ENCODE data around the gene GANC. TPM values are rescaled to one million over a fixed set of nuclear protein-coding genes. Genes with fewer than 3 reads are reported as not detected.

The GANC gene
- total RNA-seq, 4 donors from 2014 or later: 13.6 to 53.0 (median 20.2) TPM

DNA sequence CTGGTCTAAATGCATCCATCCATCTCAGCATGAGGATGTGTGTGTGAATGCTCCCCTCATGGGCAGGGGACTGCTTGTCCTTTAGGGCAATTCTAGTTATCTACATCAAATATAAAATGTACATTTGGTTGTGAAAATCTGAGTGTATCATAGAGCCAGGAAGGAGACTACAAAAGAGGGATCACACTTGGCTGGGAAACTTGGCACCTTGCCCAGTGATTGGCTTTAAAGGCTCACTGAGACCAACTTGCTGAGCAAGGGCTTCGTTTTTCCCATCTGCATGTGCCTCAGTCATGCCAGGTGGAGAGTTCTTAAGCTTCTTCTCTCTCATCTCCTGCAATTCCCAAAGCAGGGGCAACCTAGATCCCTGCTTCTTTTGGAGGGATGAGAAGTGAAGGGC, 91.5 kb downstream of the GANC start:
- TF ChIP-seq, protein P1, sequence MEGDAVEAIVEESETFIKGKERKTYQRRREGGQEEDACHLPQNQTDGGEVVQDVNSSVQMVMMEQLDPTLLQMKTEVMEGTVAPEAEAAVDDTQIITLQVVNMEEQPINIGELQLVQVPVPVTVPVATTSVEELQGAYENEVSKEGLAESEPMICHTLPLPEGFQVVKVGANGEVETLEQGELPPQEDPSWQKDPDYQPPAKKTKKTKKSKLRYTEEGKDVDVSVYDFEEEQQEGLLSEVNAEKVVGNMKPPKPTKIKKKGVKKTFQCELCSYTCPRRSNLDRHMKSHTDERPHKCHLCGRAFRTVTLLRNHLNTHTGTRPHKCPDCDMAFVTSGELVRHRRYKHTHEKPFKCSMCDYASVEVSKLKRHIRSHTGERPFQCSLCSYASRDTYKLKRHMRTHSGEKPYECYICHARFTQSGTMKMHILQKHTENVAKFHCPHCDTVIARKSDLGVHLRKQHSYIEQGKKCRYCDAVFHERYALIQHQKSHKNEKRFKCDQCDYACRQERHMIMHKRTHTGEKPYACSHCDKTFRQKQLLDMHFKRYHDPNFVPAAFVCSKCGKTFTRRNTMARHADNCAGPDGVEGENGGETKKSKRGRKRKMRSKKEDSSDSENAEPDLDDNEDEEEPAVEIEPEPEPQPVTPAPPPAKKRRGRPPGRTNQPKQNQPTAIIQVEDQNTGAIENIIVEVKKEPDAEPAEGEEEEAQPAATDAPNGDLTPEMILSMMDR (IDR thresholded peaks at IDR 0.05): no peak
- no peak for DNase-seq (ENCODE audit: low spot score)

GRCh38 chr15:42365921-42366550, 93.0 kb downstream of the GANC start:
- no peak for ATAC-seq (ENCODE audit: low FRiP score)
- TF ChIP-seq, protein P1 (IDR thresholded peaks at IDR 0.05): no peak
- DNase-seq (ENCODE audit: low spot score): no peak

More for the DNA sequence above, 91.5 kb downstream of the GANC start:
- no peak for ATAC-seq (ENCODE audit: low FRiP score)

DNA sequence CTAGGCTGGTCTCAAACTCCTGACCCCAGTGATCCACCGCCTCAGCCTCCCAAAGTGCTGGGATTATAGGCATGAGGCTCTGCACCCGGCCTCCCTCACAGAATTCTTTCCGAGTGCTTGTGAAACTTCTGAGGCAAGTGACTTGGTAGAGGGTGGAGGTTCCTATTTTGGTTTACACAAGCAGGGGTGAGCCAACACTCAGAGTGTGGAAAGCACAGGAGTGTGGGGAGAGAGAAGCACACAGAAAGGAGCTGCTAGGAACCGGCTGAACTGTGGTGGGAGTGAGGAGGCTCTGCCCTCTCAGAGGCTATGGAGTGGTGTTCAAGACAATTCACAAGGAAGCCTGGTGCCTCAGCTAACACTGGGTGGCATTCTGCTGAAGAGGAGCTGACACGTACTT, 94.0 kb downstream of the GANC start:
- TF ChIP-seq, protein P1 (IDR thresholded peaks at IDR 0.05): no peak
- ATAC-seq (ENCODE audit: low FRiP score) (peak; percentile 20), DNase-seq (ENCODE audit: low spot score) (no peak)

DNA sequence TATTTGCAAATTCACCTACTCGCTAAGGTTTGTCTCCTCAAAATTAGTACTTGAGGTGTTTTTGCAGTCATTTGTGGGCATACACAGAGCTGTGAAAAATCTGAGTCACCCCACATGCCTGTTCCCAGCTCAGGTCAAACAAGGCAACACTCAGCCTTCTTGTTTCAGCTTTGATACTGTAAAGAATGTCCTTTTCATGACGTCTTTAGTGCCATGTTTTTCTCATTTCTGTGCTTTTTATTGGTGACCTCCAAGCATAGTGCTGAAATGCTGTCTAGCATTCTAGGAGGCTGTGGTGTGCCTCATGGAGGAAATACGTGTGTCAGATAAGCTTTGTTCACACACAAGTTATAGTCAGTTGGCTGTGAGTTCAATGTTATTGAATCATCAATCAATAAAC, 95.1 kb downstream of the GANC start:
- DNase-seq (ENCODE audit: low spot score): no peak
- ATAC-seq (ENCODE audit: low FRiP score): no peak
- TF ChIP-seq, protein P1 (IDR thresholded peaks at IDR 0.05): no peak

DNA sequence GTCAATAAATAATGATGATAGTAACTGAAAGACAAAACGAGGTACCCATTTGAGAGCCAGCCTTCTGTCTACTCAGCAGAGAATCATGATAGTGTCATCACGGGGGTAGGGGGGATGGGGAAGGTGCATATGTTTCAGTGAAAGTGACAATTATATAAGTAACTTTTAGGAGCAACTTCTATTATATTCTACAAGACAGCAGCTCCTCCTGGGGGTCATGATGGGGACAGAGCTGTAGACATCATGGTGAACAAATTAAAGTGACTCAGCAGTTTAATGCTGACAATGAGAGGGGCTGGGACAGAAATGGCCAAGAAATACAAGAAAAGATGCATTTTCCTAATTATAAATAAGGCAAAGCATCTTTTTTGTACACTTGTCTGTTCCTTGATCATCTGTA, 98.1 kb downstream of the GANC start:
- no peak for DNase-seq (ENCODE audit: low spot score)
- ATAC-seq (ENCODE audit: low FRiP score): no peak
- TF ChIP-seq, protein P1 (IDR thresholded peaks at IDR 0.05): no peak

GRCh38 chr15:42373274-42373673, 100.3 kb downstream of the GANC start:
- DNase-seq (ENCODE audit: low spot score) (no peak), ATAC-seq (ENCODE audit: low FRiP score) (no peak)
- TF ChIP-seq, protein P1 (IDR thresholded peaks at IDR 0.05): no peak

DNA sequence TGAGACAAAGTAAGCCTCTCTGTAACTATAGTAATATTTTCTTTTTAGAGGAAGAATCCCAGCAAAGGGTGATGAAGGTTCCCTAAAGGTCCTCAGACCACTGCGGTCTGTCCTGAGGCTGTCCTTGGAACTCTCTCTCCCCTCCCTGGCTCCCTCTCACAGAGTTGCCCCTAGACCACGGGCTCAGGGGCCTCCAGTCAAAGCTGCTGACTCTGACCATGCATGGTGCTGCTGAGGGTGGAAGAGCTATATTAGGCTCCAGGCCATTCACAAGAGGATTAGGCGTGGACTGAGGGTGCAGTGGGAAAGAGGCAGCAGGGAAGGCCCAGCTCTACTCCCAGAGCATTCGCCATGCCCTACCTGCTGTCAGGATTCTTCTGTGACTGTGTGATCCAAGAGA, 100.9 kb downstream of the GANC start:
- no peak for ATAC-seq (ENCODE audit: low FRiP score)
- no peak for DNase-seq (ENCODE audit: low spot score)
- TF ChIP-seq, protein P1 (IDR thresholded peaks at IDR 0.05): no peak

All from omental fat pad (tissue), 4 donors.